C4-2B (cell line): Measurements from ENCODE around the gene EPN3.

Experiments
- H3K27ac ChIP-seq: fragments of 450-650 bp; 2 replicates; pipeline ENCODE4 v1.5.1; 2017
- CTCF ChIP-seq: fragments of 450-650 bp; conservative IDR thresholded peaks from 2 replicates; pipeline ENCODE4 v1.5.1; 2017; ENCODE audit warnings: mild to moderate bottlenecking
- ZFX ChIP-seq: fragments of 450-650 bp; IDR thresholded peaks from 2 replicates; pipeline ENCODE4 v1.6.1; 2017

Gene EPN3

DNA sequence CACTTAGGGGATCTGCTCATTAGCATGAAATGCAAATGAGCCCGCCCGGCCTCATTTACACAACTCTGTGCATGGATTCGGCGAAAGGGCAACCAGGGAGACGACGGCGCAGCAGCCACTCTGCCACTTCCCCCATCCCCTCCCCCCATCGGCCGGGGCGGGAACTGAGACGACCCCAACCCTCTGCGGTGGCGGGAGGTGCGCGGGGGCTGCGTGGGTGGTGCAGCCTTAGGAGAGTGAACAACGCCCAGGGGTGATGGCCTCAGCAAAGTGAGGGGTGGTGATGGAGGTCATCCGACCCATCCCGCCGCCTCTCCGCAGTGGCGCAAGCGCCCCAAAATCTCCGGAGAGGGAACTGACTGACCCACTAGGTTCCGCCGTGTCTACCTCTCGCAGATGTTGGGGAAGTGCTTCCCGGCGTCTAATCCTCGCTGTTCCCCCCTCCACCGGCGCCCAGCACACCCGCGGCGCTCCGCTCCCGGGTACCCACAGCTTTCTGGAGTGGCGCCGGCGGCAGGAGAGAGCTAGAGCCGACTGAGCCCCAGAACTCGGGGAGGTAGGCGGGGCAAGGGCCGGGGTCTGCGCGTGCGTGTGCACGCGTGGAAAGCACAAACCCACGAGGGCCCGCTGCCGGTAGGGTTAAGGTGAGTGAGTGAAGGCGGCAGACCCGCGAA lies 26.5 kb downstream of the EPN3 start:
- TF ChIP-seq CTCF (no peak), ZFX (no peak)
- H3K27ac ChIP-seq: no peak overlapping the region

- TF ChIP-seq CTCF (no peak), ZFX (no peak)
- H3K27ac ChIP-seq: no peak overlapping the region
These were observed 27.2 kb downstream of the EPN3 start for GRCh38 chr17:50559674-50560184.

GRCh38 chr17:50560185-50560824 lies 27.8 kb downstream of the EPN3 start, which contains the start of gene CACNA1G:
Gene CACNA1G (plus strand): TSS chr17:50560715. CDS start chr17:50561460, 745 bp downstream.
- H3K27ac ChIP-seq: no peak within 1 kb of the TSS
- TF ChIP-seq ZFX: no peak
- no peak for TF ChIP-seq CTCF

GRCh38 chr17:50560931-50561745 lies 28.6 kb downstream of the EPN3 start:
- no peak overlapping the region for H3K27ac ChIP-seq
- TF ChIP-seq CTCF (no peak), ZFX (no peak)

- TF ChIP-seq ZFX (no peak), CTCF (no peak)
- H3K27ac ChIP-seq: no peak overlapping the region
These were observed 29.2 kb downstream of the EPN3 start for GRCh38 chr17:50561746-50562141.

GRCh38 chr17:50562242-50563091 lies 29.9 kb downstream of the EPN3 start:
- no peak overlapping the region for H3K27ac ChIP-seq
- no peak for TF ChIP-seq CTCF
- TF ChIP-seq ZFX: no peak
